B cell (primary cell): ENCODE data around the gene DLGAP3.

Experiments used
- EZH2 ChIP-seq: IDR thresholded peaks from 2 replicates; pipeline ENCODE4 v1.6.1; 2012; ENCODE audit warnings: borderline replicate concordance, low read depth, mild to moderate bottlenecking, moderate library complexity, low read length; ENCODE audit not compliant: insufficient read depth, poor library complexity, severe bottlenecking
- TF ChIP-seq, protein P1 (sequence below): fragments of 200-600 bp; IDR thresholded peaks from one replicate; pipeline ENCODE4 v1.8.0; 2022; ENCODE audit warnings: antibody characterized with exemption, mild to moderate bottlenecking

DNA sequence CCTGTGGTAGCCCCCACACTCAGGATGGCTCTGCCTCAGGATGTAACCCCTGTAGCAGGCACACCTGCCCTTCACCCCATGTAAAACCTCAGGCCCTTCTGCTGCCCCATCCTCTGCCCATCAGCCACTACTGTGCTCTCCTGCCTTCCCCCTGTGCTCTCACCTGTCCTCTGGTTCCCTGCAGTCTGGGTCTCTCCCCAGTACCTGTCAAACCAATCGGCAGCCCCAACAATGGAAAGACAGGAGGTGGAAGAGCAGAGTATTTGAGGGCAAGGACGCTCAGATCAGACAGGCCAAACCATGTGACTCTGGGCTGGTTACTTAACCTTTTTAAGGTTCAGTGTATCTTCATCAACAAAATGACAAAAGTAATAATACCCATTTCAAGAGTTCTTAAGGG, 100.8 kb downstream of the DLGAP3 start:
- TF ChIP-seq, protein P1, sequence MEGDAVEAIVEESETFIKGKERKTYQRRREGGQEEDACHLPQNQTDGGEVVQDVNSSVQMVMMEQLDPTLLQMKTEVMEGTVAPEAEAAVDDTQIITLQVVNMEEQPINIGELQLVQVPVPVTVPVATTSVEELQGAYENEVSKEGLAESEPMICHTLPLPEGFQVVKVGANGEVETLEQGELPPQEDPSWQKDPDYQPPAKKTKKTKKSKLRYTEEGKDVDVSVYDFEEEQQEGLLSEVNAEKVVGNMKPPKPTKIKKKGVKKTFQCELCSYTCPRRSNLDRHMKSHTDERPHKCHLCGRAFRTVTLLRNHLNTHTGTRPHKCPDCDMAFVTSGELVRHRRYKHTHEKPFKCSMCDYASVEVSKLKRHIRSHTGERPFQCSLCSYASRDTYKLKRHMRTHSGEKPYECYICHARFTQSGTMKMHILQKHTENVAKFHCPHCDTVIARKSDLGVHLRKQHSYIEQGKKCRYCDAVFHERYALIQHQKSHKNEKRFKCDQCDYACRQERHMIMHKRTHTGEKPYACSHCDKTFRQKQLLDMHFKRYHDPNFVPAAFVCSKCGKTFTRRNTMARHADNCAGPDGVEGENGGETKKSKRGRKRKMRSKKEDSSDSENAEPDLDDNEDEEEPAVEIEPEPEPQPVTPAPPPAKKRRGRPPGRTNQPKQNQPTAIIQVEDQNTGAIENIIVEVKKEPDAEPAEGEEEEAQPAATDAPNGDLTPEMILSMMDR: no peak
- no peak for TF ChIP-seq EZH2
